HG03025 (cell line): Measurements from ENCODE around the gene UBQLN1.
A peak's percentile ranks its signal among the peaks of the same experiment; 100 is the strongest.

Experiments
- ATAC-seq: cut with Tn5 transposase; IDR thresholded peaks from one replicate; pipeline ENCODE4 v1.9.1; 2021; ENCODE audit warnings: mild to moderate bottlenecking, moderate library complexity; ENCODE audit not compliant: unreplicated experiment, low FRiP score

UBQLN1 gene

DNA sequence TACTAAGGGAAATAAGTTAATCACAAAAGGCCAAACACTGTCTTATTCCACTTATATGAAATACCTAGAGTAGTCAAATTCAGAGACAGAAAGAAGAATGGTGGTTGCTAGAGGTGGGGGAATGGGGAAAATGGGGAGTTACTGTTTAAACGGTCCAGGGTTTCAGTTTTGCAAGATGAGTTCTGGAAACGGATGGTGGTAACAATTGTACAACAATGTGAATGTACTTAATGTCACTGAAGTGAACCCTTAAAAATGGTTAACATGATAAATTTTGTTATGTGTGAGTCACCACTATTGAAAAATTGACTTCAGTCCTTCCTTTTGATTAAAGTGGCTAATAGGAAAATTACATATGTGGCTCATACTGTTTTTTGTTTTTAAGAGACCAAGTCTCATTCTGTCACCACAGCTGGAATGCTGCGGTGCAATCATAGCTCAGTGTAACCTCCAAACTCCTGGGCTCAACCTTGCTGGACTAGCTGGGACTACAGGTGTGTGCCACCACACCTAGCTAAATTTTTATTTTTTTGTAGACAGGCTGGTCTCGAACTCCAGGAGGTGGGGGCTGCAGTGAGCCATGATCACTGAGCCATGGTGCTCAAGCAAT, 8.7 kb downstream of the UBQLN1 start:
- peak; percentile 21 for ATAC-seq

DNA sequence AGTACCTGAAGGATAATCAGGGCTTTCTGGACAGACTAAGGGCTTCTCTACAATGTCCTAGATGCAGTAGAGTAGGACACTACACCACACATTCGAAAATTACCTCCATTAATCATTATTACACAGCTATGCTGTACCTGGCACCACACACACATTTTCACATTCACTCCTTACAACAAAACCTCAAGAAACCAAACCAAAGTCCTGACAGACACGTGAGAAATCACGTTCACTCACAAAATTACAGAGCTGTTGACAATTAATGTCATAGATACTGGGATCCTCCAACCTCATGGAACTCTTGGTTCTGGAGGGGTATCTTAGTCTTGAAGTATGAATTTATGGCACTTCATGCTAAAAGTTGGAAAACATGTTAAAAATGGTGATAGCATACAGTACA, 16.3 kb downstream of the UBQLN1 start:
- no peak for ATAC-seq

DNA sequence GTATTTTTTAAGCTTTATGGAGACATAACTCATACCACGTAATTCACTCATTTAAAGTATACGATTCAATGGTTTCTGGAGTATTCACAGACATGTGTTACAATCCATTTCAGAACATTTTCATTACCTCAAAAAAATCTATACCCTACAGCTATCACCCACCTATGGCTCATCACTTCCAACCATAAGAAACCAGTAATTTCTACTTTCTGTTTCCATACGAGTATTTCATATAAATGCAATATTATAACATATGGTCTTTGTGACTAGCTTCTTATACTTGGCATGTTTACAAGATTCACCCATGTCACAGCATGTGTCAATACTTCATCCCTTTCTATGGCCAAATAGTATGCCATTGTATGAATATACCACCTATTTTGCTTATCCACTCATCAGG, 18.8 kb downstream of the UBQLN1 start:
- no peak for ATAC-seq

DNA sequence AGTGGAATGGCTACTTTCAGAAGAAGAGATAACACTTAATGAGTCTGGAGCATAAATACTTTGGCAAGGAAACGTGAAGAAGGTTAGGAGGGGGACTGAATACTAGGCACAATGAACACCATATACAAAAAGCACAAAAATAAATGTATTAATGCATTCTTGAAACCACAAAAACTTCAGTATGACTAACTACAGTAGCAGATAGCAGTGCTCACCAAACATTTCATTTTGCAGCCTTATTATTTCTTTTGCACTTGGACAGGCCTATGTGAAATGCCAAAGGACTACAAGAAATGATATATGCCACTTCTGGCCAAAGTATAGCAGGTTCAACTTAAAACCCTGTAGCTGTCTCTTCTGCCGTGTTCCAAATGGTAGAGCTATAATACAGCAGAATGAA, 26.3 kb downstream of the UBQLN1 start:
- no peak for ATAC-seq

DNA sequence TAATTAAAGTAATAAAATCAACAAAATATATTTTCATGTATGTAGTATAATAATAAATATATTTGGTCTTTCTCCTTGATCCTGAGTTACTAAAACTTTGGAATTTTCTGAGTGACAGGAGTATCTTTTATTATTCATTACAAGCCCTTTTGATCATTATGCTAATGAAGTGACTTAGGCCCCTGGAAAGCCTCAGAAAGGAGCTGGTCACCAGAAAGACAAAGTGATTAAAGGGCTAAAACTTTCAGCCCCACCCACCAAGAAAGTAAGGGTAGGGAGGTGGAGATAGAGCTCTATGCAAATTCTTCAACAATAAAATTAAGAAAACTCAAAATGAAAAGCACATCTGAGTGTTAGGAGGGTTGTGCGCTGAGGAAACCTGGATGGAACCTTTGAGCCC, 27.5 kb downstream of the UBQLN1 start:
- no peak for ATAC-seq

DNA sequence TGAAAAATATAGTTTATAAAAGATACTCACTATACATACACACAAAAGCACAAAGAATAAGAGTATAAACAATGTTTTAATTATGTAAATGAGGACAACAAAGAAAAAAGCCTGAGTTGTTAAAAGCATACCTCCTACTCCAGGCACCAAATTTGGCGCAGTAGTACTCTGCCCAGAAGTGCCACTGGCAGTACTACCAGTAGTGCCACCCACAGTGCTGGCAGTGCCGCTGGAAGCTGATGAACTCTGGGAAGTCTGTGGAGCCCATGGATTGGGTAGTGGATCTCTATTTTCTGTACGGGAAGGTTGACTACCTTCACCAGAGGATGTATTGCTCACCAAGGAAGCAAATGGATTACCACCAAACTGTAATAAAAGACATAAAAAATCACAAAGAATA, 30.2 kb downstream of the UBQLN1 start:
- ATAC-seq = no peak

DNA sequence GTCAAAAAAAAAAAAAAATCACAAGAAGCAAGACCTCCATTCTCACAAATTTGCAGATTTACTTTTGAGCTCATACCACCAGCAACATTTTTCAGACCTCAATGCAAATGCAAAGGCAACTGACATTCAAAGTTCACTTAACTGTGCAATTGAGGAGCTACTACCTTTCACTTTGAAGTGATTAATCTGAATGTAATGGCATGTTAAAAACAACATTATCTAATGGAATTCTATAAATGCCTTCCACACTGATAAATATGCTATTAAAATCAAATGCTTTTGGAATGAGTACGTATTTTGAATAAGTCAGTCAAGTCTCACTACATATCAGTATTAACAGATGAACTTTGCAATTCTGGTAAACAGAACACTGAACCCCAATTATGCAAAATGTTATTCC, 32.3 kb downstream of the UBQLN1 start:
- no peak for ATAC-seq

DNA sequence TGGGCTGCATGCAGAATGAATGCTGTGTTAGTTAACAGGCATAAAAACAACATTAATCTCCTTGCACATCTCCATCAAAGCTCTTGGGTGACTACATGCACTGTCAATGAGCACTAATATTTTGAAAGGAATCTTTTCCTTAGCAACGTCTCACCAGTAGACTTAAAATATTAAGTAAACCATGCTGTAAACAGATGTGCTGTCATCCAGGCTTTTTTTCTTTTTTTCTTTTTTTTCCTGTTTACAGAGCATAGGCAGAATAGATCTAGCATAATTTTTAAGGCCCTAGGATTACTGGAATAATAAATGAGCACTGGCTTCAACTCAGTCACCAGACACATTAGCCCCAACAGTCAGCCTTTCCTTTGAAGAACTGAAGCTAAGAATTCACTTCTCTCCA, 36.3 kb downstream of the UBQLN1 start:
- ATAC-seq = no peak

DNA sequence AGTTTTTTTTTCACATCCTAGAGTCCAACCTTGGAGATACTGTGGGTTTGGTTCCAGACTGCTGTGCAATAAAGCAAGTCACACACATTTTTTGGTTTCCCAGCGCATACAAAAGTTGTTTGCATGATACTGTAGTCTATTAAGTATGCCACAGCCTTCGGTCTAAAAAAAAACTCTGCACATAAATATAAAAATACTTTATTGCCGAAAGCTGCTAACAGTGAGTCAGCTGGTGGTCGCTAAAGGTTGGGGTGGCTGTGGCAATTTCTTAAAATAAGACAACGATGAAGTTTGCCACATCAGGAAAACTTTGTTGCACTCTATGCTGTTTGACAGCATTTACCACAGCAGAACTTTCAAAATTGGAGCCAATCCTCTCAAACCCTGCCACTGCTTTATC, 37.4 kb downstream of the UBQLN1 start:
- no peak for ATAC-seq

DNA sequence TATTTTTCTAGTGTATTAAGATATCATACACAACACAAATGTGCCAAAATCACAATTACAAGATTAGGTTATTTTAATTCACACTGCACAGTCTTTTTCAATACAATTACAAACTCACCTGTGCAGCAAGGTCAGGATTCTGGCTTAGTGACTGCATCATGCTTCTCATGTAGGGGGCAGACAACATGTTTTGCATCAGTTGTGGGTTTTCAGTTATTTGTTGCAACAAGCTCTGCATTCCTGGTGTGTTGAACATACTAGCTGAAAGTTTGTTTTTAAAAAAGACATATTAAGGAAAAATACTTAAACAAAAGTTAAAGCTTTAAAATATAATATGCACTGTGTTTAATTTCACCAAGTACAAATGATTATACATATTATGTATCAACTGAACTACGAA, 38.7 kb downstream of the UBQLN1 start:
- ATAC-seq = no peak

DNA sequence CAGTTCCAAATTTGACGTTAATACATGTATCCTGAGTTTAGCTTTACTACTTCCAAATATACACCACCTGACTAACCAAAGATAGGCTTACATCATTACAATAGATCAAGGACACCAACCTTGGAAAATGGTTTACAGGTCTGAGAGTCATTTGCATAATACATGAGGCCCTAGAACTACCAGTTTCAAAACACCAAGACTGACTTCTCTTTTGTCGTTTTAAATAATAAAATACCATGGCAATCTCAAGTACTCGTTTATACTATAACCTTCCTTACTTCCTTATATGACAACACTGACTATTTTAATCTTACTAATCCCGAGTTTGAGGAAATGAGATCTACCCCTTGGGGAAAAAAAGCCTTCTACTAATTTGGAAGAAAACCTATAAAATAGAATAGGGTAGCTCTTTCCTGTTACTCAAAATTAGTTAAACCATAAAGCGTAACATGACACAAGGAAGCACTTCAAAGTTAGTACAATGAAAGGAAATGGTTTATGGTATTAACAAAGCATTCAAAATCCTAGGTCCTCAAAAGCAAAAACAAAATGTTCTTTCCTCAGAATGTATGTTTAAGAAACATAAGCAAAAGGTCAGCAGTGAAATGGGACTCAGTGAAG, 42.1 kb downstream of the UBQLN1 start:
- no peak for ATAC-seq

DNA sequence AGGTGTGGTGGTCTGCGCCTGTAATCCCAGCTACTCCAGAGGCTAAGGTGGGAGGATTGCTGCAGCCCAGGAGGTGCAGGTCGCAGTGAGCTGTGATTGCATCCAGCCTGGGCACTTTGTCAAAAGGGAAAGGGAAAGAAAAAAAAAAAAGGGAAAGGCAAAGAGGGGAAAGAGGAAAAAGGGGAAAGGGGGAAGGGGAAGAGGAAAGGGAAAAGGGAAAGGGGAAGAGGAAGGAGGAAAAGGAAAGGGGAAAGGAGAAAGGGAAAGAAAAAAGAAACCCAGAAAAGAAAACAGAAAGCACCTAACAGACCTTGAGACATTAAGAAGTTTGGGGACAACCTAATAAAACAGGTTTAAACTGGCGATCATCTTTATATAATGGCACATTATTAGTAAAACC, 44.8 kb downstream of the UBQLN1 start:
- no peak for ATAC-seq

DNA sequence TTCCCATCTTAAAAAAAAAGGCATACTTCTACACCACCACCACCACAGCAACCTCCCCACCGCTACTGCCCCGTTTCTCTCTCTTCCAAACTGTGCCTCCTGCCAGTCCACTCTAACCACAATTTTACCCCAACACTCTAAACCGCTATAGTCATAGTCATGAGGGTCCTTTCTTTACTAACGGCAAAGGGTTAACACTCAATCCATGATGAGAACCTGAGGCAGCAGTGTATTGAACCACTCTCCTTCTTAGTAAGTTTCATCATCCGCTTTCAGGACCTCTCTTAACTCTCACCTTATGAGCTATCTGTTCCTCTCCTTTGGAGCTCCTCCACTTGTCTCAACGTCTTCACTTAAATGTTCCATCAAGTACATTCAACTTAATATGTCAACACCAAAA, 50.8 kb downstream of the UBQLN1 start:
- no peak for ATAC-seq

DNA sequence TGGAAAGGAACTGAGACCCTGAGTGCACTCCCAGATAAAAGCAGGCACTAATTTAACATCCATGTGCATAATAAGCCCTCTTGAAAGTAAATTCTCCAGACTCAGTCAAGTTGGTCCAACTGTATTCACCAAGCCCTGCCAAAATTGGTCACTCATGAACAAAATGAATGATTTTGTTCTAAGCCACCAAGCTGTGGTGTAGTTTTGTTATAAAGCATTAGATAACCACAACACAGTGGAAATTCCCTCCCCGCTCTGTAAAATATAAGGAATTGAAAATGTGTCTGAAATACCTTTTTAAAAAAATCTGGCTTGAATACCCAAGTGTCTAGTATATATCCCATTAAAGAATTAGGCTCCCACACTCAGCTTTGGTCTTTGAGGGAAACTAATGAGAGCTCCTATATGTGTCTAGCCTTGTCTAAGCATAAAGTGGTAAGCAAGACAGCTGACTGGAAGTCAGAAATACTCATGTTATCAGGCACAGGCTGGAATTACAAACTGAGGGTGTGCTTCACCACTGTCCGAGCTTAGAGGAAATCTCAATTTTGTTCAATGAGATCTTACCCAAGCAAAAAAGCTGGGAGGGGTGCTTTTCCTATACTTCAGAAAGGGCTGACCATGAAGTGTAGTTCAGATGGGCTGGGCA, 51.6 kb downstream of the UBQLN1 start:
- no peak for ATAC-seq

DNA sequence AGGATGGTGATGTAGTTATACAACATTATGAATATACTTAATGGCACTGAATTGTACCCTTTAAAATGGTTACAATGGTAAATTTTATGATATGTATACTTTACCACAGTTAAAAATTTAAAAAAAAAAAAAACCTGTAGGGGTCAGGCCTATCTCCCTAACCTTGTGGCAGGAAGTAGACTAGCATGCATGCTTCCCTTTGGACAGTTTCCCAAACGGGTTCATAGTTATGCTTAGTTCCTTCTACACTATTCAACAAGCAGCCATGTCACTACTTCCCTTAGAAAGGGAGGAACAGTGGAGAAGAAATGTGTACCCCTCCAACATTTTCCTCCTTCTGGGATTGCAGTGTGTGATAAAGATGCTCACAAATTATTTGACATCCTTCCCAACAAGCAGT, 52.3 kb downstream of the UBQLN1 start:
- no peak for ATAC-seq

DNA sequence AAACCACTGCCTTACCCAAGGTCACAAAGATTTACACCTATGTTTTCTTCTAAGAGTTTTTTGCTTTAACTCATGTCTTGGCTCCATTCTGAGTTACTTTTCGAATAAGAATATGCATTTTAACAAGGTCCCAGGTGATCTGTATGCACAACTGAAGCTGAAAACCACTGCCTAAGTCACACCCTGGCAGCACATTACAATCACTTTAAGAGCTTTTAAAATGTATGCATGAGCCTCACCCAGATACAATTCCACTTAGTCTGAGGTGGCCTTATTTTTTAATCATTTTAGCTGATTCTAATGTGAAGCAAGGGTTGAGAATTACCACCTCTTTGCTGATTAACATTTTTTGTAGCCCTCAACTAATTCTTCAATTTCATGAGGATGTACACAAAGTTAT, 55.3 kb downstream of the UBQLN1 start:
- ATAC-seq = no peak

DNA sequence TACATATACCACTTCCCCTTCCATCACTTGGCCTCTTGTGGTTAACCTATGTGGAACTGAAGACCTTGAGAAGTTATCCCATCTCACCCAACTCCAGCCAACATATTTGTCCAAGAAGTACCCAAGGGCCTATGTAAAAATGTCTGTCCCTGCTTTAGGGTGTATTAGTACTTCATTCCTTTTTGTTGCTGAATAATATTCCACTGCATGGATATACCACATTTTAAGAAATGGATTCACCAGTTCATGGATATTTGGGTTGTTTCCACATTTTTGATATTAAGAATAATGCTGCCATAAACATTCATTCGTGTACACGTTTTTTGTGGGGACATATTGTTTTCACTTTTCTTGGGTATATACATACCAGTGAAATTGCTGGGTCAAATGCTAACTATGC, 56.2 kb downstream of the UBQLN1 start:
- ATAC-seq = no peak

DNA sequence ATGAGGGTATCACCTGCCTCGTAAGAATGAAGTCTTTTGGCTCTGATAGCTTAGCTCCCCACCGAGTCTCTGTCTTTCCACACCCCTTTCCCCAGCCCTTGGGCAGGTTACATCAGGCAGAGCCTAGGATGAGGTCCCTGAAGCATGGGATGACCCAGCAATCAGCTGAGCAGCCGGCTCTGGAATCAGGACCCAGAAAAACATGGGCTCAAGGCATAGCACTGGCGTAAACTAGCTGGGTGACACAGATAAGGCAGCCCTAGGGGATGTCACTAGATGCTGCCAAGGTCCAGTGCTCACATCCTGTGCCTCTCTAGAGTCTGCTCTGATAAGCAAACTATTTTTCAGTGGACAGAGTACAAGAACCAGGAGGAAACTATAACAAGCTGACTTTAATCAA, 58.2 kb downstream of the UBQLN1 start:
- ATAC-seq = no peak

DNA sequence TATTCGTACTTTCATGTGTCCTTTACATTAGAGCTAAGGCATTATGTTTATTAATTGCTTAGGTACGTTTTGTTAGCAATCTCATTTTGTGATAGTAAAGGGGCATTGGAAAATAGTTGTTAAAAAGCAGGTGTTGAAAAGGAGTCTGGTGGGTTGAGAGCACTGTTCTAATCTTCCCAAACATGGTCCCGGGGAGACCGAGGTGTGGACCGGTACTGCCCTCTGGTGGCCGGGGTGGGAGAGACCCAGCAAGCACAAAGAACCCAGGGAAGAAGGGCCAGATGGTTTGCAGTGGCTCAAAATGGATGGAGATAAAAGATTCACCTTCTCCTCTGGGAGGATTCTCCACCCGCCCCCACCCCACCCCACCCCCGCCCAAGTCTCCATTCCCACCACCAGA, 58.7 kb downstream of the UBQLN1 start:
- peak; percentile 62 for ATAC-seq

DNA sequence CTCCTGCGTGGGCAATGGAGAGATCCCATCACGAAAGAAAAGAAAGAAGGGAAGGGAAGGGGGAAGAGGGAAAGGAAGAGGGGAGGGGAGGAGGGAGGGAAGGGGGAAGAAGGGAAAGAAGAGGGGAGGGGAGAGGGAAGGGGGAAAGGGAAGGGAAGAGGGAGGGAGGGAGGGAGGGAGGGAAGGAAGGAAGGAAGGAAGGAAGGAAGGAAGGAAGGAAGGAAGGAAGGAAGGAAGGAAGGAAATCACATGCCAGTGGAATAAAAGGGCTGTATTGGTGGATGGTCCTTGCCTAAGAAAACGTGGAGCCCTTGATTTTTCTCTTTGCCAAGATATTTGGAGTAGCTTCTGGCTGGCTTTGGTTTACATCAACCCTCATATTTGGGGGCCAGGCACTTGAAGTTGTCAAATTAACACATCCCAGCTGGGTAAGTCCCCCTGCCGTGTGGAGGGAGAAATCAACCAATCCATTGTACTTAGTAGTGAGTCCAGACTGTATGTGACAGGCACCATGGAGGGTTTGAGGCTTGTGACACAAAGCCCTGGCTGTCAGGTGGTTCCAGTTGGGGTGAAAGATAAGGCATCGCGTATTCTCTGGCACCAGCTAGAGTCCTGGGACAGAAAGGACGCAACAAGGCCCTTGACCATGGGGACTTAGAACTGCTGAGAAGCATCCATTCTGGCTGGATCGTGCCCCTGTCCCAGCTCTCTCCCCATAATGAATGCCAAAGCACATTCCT, 61.1 kb downstream of the UBQLN1 start:
- no peak for ATAC-seq

DNA sequence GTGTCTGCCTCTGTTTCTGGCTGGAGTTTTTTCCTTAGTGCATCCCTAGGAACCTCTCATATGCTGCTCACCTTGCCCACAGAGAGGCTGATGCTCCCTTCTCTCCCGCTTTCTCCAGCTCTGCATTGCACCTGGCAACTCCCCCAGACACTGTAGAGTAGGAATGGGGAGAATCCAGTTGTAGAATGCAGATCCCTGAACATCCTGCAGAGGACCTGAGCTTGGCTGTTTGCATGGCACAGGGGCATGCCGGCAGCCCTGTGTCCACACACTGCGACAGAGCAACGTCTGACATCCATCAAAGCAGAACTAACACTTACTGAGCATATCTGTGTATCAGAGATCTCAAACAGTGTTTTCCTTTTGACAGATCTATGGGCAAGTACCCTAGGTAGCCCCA, 65.0 kb downstream of the UBQLN1 start:
- no peak for ATAC-seq

DNA sequence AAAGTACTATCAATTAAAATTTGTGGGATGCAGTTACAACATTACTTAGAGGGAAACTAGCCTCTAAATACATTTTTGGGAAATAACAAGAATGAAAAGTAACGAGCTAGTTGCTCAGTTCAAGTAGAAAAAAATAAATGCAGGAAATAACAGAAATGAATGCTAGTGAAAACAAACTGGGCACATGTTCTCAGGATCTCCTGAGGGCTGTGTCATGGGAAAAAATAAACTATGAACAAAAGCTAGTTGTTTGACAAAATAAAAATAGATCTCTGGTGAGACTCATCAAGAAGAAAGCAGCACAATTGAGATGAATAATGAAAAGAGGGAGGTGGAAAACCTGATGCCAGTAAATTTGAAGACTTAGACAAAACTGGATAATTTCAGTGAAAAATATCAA, 68.5 kb downstream of the UBQLN1 start:
- ATAC-seq = no peak
